HG02938 (cell line): ENCODE measurements around the gene DAP.
"Not testable (repeated sequence)": the region's sequence is repeated elsewhere in the genome, so short reads cannot be mapped to it uniquely, and the experiment has no call there.

Experiments used
- ATAC-seq: cut with Tn5 transposase; IDR thresholded peaks from one replicate; pipeline ENCODE4 v1.9.1; 2021; ENCODE audit warnings: mild to moderate bottlenecking, moderate library complexity; ENCODE audit not compliant: unreplicated experiment

DAP gene

DNA sequence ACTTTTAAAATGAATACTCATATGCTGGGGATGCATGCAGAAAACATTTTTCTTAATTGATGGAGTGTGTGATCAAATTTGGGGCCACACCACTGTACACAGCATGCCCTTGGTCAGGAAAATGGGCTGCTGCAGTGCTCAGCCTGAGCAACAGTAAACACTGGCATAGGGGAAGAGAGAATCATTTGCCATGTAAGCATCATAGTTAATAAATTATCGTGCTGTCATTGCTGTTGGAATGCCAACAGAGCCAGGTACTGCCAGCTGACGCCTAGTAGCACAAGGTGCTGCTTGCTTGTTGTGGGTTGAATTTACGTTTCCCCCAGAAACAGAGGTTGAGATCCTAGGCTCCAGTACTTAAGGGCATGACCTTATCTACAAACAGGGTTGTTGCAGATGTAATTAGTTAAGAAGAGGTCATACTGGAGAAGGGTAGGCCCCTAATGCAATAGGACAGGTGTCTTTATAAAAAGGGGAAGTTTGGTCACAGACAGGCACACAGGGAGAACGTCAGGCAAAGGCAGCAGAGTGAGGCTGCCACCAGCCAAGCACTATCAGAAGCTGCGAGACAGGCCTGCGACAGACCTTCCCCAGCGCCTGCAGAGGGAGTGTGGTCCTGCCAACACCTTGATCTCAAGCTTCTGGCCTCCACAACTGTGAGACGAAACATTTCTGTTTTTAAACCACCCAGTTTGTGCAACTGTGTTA lies 25.3 kb downstream of the DAP start:
- ATAC-seq = peak; percentile 62

DNA sequence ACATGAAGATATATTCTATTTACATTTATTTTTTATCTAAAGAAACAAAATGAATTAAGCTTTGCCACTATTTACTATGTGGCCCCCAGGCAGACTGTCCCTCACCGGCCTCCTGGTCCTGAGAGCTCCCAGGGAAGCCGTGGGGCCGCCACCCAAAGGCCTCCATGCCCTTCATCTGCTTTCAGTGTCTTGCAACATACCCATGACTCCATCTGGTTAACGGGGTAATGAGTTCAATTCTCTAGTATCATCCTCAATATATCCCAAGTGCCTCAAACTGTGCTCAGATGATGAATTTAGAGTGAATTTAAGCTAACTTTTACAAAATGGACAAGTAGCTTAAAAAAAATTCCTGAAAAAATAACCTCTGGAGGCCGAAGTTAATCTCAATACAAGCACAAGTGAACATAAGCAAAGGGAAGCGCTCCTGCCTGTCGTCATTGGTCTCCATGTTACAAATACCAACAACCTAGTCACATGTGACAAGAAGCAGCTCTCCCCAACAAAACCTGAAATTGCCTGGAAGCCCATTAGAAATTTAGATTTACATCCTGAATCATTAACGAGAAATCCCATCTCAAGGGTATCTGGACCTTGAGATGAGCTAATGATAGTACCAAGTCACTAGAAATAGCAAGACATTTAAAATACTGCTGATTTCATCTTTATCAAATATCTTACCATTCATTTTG lies 26.1 kb downstream of the DAP start:
- ATAC-seq = no peak

DNA sequence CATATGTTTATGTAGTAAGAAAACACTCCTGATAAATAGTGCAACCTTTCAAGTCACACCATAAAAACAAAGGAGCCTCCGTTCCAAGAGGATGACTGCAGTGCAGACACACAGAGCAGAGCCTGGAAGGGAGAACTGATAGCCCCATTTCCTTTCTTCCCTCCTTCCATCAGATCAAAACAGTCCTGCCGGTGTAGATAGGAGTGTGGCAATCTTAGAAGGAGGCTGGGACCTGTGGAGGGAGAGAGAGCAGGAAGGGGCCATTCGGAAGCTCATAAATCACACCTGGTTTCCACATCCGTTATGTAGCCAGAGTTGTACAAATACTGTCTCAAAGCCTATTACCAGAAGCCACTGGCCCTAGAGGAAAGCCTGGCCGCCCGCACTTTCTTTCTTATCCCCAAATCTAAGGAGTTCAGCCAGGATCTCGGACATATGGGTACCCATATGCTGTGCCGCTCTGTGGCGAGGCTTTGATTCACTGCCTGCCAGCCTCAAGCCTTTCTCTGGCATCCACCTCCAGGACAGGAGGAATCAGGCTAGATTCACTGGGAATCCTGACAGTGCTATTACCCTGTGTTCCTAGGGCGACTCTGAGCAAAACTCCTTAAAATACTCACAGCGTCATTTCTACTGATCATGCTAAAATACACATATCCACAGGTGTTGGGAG lies 26.9 kb downstream of the DAP start:
- ATAC-seq = no peak

DNA sequence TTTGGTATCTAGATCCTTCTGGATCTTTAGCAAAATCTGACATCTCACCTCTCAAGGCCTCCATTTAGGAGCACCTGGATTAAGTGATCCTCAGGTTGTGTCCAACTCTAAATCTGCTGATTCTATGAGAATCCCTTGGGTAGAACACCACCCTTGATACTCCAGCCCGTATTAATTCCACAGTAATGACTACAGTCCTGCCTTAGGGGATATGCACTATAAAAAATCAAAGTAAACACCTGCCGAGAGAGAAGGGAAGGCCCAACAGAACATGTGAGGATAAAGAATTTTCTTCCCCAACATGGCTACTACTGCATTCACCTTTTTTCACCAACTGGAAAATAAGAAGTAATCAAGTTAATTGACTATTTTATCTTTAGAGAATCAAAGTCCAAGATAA lies 27.6 kb downstream of the DAP start:
- ATAC-seq = no peak

DNA sequence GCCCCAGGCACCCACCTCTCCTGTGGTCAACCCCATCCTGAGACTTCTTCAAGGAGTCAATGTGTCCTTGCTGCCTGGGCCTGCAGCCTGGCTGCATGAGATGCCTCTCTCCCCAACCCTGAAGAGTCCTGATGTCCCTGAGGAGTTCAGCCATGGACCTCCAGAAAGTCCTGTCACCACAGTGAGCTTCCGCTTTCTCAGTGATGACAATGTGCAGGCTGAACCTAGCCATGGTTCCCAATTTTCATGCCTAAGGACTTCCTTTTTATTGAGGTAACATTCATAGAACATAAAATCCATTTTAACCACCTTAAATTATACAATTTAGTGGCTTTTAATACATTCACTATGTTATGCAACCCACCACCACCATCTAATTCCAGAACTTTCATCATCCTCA lies 29.1 kb downstream of the DAP start:
- no peak for ATAC-seq

DNA sequence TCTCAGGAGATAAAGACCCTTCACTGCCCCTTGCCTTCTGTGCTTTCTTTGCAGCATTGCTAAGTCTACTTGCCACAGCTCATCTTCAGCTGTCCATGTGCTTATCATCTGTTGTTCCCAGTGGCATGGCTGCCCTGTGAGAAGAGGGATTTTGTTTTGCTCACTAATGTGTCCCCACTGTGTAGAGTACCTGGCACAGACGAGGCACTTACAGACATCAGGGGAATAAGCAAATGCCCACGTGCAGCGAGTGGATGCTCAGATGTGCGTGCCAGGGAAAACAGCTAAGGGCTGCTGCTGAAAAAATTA lies 31.0 kb downstream of the DAP start:
- ATAC-seq = no peak

DNA sequence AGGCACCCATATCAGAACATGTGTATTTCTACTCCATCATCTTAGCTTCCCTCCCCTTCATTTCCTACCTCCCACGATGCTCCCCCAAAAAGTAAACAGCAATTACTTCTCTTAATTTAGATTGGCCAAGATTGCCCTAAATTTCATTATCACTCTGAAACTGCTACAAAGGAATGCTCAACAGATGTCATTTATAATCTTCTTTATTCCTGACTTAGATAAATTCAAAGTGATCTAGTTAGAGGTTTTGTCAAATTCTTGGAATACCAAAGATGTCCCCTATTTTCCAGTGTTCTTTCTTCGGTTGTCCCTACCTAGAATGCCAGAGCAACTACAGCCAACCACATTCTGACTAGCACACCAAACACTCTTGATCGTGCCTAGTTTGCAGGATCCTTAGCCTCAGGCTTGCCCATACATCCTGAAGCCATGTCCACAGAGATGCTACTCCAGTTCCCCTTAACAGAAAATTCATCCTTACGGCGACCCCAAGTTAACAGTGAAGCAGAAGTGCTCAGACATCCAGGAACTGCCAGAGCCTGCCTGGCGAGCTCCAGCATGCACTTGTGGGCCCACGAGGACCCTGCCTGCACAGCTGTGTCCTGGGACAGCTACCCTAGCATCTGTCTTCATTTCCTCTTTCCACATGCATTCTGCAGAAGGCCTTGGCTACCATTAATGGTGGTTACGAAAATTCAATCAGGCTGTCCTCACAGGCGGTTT lies 31.6 kb downstream of the DAP start:
- no peak for ATAC-seq

DNA sequence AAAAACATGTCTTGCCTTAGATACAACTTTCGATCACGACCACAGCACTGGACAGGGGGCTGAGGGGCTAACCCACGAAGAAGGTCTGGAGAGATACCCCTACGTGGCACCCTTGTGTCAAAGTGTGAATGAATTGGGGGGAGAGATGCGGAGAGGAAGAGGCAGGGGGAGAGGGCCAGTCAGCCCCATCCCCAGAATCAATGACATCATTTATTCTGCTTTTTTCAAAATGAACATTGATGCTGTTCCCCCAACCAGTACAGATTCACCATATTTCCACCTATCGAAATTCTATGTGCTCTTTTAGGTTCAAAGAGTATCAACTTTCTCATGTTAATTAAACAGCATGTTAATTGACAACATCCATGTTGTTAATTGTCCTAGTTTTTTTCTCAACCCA lies 32.4 kb downstream of the DAP start:
- ATAC-seq = no peak

DNA sequence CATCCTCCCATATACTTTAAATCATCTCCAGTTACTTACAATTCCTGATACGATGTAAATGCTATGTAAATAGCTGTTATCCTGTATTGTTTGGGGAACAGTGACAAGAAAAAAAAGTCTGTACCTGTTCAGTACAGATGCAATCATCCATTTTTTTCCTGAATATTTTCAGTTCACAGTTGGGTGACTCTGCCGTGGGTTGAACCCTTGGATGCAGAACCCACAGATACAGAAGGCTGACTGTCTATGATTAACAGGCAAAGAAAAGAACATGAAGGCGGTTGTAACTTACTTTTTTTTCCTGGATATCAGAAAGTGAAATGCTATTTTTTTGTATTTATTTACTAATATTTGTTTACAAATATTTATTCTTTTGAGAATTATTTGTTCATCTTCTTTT lies 33.2 kb downstream of the DAP start:
- no peak for ATAC-seq

DNA sequence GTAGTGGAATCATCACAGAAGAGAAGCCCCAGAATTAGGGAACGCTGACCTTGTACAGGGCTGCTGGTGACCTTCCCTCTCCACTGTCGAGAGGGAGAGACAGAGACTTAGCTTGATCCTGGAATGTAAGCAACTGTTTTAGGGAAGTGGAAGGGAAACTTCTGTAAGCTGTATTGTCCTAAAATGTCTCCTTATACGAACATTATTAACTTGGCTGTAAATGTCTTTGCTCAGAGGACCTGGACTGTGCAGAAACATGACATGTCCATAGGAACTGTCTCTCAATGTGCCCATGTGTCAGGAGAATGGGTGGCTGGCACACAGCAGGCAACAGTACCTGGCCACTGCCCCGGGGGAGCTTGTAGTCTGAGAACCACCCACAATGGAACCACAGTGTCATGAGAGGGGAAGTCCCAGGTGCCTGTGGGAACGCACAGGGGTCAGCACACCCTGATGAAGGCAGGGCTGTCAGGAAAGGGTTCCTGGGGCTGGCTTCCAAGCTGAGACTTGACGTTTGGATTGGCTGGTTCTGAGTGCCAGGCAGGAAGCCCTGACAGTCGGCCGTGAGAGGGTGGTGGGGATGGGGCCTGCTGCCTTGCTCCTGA lies 34.0 kb downstream of the DAP start:
- peak; percentile 84 for ATAC-seq

DNA sequence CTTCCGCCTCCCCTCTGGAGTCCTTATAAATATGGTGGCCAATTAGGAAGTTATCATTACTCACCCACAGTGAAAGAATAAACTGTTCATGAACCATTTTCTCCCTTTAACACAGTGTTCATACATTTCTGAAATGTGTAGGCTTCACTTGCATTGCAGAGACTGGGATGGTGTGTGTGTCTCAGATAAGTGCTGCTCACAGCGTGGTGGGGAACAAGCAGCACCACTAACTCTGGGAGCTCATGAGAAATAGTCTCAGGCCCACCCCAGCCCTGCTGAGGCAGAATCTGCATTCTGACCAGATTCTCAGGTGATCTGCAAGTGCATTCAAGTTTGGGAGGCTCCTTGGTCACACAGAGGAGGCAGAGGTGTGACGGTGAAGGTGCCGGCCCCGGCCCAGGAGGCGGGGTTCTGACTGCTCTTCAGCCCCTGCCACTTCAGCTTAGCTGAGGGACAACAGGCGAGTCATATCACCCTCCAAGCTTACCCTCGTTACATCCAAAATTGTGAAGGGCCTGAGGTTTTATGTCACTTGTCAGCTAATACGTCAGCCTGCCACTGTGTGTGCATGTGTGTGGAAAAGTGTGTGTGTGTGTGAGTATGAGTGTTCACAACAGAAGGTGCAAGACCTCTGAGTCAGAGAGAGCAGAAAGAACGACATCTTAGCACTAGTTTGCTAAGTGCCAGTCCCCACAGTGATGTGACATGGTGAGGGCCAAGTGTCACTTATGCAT lies 34.7 kb downstream of the DAP start:
- ATAC-seq = peak; percentile 4

DNA sequence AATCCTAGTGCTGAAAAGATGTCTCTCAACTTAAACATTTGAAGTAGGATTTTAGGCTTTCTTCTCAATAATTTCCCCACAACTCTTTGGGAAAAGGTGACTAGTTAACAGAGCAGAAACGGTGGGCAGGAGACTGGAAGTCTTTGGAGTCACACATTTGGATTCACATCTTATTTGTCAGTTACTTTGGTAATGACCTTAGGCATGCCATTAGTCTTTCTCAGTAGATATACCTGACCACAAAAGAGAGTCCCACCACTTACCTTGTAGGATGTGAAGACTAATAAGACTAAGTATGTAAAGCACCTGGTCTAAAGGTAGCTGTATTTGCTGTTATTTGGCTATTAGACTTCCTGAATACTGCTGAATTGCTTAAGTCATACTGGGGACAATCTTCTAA lies 35.4 kb downstream of the DAP start:
- ATAC-seq = no peak

DNA sequence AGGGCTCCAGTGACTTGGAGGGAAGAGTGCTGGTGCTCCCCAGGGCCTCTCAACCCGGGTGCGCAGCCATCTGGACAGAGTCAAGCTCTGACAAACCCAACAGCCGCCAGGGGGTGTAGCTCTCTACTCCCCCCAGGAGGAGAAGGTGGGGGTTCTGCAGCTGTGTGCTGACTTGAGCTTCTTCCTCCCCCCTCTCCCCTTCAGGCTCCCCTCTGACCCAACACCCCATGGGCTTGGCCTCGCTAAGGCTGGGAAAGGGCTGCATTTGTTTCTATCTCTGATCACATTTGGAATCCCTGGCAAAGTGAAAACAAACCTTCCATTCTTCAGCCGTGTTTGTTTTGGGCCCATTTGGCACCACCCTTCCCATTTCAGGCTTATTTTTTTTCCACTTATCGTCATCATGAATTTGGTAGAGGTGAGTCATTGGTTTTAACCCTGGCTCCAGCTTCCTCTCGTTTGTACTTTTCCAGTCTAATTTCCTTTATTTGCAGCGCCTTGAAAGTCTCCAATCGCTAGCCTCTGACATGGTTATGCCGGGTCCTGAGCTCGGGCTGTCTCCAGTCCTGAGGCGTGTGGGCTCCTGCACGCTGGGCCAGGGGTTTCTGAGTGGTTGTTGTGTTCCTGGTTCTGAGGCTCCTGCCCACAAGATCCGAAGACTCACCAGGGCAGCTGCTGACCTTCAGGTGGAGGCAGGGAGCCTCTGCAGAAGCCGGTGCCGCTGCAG lies 36.1 kb downstream of the DAP start:
- no peak for ATAC-seq

DNA sequence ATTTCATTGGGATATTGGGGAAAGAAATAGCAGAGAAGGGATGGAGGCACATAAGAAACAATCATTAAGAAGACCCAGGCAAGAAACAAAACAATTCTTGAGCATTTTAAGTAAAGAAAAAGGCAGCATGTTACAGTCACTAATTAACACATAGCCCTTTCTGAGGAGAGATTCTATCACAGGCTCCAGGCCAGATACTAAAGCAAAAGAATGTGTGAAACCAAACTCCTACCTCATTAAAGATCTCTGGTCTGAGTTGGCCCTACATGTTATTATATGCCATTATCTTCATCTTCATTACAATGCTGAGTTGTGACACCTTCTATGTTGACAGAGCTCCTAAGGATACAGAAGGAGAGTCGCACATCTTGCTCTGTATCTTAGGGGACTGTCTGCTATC lies 37.5 kb downstream of the DAP start:
- ATAC-seq = no peak

DNA sequence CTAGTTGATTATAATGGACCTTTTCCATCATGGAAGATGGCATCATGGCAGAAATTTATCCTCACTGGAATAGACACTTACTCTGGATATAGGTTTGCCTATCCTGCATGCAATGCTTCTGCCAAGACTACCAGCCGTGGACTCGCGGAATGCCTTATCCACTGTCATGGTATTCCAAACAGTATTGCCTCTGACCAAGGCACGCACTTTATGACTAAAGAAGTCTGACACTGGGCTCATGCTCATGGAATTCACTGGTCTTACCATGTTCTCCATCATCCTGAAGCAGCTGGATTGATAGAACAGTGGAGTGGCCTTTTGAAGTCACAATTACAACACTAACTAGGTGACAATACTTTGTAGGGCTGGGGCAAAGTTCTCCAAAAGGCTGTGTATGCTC lies 40.3 kb downstream of the DAP start:
- not testable (repeated sequence) for ATAC-seq

DNA sequence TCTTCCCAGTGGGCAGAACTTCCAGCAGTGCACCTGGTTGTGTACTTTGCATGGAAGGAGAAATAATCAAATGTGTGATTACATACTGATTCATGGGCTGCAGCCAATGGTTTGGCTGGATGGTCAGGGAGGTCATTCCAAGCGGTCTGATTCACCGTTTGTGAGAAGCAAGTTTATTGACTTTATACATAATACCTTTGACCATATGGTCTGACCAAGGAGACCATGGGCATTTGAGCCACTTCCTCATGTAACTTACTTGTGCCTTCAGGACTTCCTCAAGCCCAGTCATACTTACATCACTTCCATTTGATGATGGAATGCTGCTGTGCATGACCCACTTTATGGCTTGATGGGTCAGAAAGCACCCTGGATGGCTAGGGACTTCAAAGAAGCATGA lies 41.1 kb downstream of the DAP start:
- ATAC-seq = no peak

DNA sequence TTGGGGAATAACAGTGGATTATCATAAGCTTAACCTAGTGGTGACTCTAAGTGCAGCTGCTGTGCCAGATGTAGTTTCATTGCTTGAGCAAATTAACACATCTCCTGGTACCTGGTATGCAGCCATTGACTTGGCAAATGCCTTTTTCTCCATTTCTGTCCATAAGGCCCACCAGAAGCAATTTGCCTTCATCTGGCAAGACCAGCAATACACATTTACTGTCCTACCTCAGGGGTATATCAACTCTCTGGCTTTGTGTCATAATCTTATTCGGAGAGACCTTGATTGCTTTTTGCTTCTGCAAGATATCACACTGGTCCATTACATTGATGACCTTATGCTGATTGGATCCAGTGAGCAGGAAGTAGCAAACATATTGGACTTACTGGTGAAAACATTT lies 42.4 kb downstream of the DAP start:
- ATAC-seq = not testable (repeated sequence)

DNA sequence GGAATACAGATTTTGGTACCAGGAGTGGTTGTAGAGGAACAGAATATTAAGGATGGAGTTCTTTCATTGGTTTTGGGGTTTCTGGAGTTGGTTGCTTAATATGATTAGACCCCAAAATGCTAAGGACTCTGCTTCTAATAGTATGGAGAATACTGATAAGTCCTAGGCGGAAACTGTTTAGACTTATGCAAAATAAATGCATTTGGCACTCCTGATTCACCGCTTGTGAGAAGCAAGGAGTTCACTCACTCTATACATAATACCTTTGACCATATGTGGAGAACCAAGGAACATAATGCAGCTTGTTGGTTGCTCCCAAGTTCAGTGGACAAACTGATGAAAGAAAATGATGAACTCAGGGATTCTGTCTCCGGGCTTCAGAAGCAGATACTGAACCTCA lies 44.2 kb downstream of the DAP start:
- not testable (repeated sequence) for ATAC-seq

DNA sequence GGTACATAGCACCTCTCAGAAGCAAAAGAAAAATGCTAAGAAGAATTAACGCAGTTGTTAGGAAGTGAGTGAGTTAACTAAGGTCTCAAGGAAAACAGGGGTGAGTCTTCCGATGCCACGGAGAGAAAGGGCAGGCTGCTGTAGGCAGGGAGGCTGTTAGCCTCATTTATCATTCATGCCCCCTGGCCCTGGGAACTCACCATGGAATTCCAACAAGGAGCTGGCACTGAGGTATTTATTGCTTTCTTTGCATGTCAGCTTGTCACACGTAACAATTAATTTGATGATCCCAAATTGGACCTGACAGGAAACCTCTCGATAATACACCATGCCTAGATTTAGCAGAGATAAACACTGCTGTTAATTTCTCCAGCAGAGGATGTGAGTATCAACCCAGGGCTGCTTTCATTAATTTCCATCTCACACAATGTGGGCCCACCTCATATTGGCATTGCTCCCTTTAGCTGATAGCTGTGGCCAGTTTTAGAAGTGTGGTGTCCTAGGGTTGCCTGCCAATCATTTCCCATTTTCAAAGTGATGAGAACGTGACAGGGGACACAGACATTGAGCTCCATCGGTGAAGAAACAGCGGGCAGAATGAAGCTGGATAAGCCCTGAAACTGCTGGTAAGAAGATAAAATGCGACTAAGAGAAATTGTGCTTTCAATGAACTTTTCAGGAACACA lies 45.3 kb downstream of the DAP start:
- ATAC-seq = no peak
